ENCODE data around the gene CCDC186.

DNA sequence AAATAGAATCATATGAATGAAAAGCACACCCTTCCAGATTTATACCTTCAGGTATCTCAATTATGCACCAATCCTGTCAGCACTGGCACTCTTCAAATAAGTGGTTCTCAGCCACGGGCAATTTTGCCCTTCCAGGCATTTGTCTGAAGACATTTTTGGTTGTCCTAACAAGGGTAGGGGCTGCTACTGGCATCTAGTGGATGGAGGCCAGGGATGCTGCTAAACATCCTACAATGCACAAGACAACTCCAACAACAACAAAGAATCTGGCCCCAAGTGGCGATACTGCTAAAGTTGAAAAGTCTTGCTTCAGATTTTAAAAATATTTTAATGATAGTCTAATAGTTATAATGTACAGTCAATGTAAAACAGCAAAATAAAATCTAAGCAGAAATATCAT lies 16.1 kb downstream of the CCDC186 start:
- TF ChIP-seq POLR2A (IDR thresholded peaks at IDR 0.05) (no peak), POLR2AphosphoS5 (IDR thresholded peaks at IDR 0.05) (no peak)
- TF ChIP-seq, protein P1, sequence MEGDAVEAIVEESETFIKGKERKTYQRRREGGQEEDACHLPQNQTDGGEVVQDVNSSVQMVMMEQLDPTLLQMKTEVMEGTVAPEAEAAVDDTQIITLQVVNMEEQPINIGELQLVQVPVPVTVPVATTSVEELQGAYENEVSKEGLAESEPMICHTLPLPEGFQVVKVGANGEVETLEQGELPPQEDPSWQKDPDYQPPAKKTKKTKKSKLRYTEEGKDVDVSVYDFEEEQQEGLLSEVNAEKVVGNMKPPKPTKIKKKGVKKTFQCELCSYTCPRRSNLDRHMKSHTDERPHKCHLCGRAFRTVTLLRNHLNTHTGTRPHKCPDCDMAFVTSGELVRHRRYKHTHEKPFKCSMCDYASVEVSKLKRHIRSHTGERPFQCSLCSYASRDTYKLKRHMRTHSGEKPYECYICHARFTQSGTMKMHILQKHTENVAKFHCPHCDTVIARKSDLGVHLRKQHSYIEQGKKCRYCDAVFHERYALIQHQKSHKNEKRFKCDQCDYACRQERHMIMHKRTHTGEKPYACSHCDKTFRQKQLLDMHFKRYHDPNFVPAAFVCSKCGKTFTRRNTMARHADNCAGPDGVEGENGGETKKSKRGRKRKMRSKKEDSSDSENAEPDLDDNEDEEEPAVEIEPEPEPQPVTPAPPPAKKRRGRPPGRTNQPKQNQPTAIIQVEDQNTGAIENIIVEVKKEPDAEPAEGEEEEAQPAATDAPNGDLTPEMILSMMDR (IDR thresholded peaks at IDR 0.05), result no peak
